Measurements from ENCODE around the gene C18orf54.
A peak's percentile ranks its signal among the peaks of the same experiment; 100 is the strongest.

- TF ChIP-seq CTCF (IDR thresholded peaks at IDR 0.05; ENCODE audit: low read depth, low read length, poor library complexity, severe bottlenecking) (peak; percentile 49), EZH2phosphoT487 (IDR thresholded peaks at IDR 0.05; ENCODE audit: borderline replicate concordance, low read length) (no peak)
Observed at GRCh38 chr18:54330768-54331548, 26.7 kb upstream of the C18orf54 start.
